Posterior cingulate gyrus (tissue), 11 donors: ENCODE measurements around the gene OR51M1.
"Not testable (repeated sequence)": the region's sequence is repeated elsewhere in the genome, so short reads cannot be mapped to it uniquely, and the experiment has no call there.

ENCODE experiments used
- DNase-seq, 10 donors: peaks; one replicate each; pipeline versions ENCODE4 v3.0.0 to v3.0.0-alpha.2; 2020 to 2021; ENCODE audit warnings: mixed read lengths in 3 of 10
- intact Hi-C: fragments of 100-400 bp; cut with DNase I; formaldehyde crosslinking; loops from one replicate; pipeline ENCODE4 v1.15.1; 2023

The OR51M1 gene

GRCh38 chr11:5383576-5383975, at the start of gene OR51M1:
TSS of gene OR51M1 (plus strand) at chr11:5383812. CDS start at chr11:5389399, 5,587 bp downstream.
- intact Hi-C loops = loop anchor here (10.0 kb wide), 1 partner anchor 739 kb away; the partner anchor contains the start of gene OR51E1
- DNase-seq = no peak

- intact Hi-C loops = no loop called here
- no peak for DNase-seq
Observed at GRCh38 chr11:5335170-5335569, 48.4 kb upstream of the OR51M1 start.

- no peak for DNase-seq
- intact Hi-C loops = no loop called here
Observed at GRCh38 chr11:5336331-5336730, 47.3 kb upstream of the OR51M1 start.

DNA sequence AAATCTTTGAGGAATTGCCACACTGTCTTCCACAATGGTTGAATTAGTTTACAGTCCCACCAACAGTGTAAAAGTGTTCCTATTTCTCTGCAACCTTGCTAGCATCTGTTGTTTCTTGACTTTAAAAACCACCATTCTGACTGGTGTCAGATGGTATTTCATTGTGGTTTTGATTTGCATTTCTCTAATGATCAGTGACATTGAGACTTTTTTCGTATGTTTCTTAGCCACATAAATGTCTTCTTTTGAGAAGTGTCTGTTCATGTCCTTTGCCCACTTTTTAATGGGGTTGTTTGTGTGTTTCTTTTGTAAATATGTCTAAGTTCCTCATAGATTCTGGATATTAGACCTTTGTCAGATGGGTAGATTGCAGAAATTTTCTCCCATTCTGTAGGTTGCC, 46.4 kb upstream of the OR51M1 start:
- intact Hi-C loops, DNase-seq: not testable (repeated sequence)

DNA sequence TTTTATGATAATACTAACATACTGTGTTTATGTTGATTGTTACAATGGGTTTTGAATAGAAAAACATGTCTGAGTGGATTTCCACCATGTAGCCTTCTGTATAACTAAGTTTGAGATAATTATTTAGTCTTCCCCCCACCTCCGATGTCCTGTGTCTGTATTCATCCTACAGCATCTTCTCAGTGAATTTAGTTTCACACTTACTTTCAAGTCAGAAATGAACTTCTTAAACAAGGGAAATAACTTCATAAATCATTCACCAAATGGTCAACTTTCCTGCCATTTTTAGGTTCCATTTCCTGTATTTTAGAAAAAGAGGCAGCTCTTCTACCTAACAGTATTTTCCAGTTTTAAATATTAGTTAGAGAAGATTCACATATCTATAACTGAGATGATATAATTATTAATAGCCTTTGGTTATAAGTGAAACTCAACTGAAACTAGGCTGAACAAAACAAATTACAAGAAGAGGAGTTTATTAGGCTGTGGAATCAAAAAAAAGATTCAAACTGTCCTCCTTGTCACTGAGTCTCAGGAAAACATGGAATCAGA, 43.8 kb upstream of the OR51M1 start:
- no peak for DNase-seq
- intact Hi-C loops = no loop called here

- no peak for DNase-seq
- intact Hi-C loops = no loop called here
Observed at GRCh38 chr11:5343474-5344335, 39.9 kb upstream of the OR51M1 start, which contains the start of gene OR51B5. TSS of gene OR51B5 (minus strand) at chr11:5343524. CDS start at chr11:5343524, 0 bp downstream.

- DNase-seq = no peak
- intact Hi-C loops = no loop called here
Observed at GRCh38 chr11:5345831-5346230, 37.8 kb upstream of the OR51M1 start.

DNA sequence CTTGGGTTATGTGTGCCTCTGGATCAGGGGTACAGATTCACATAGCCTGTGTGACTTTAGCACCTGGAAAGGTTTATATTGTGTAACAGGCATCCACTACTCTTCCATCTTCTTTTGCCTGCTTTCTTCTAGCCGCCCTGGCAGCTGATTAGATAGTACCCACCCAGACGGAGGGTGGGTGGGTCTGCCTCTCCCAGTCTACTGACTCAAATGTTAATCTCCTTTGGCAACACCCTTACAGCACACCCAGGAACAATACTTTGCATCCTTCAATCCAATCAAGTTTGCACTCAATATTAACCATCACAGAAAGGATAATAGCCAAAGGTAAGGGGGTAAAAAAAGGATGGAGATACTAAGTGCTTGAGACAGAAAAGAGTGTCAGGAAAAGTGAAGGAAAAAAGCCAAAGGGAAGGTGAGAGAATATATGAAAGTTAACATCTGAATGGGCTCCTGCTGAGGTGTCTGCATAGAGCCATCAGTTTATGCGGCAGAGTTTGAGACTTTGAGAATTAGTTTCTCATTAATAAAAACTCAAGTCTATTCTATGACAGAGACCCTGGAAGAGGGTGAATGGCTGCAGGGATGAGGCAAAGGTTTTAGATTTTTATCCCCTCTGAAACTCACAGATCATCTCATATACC, 34.9 kb upstream of the OR51M1 start:
- no peak for DNase-seq
- intact Hi-C loops = no loop called here

- intact Hi-C loops = no loop called here
- no peak for DNase-seq
Observed at GRCh38 chr11:5349550-5349949, 34.1 kb upstream of the OR51M1 start.

GRCh38 chr11:5351208-5351607, 32.4 kb upstream of the OR51M1 start, which contains the start of gene OR51B6:
TSS of gene OR51B6 (plus strand) at chr11:5351508. CDS start at chr11:5351508, 0 bp downstream.
- no peak for DNase-seq
- intact Hi-C loops = no loop called here

GRCh38 chr11:5356031-5356430, 27.6 kb upstream of the OR51M1 start:
- DNase-seq, intact Hi-C loops: not testable (repeated sequence)

DNA sequence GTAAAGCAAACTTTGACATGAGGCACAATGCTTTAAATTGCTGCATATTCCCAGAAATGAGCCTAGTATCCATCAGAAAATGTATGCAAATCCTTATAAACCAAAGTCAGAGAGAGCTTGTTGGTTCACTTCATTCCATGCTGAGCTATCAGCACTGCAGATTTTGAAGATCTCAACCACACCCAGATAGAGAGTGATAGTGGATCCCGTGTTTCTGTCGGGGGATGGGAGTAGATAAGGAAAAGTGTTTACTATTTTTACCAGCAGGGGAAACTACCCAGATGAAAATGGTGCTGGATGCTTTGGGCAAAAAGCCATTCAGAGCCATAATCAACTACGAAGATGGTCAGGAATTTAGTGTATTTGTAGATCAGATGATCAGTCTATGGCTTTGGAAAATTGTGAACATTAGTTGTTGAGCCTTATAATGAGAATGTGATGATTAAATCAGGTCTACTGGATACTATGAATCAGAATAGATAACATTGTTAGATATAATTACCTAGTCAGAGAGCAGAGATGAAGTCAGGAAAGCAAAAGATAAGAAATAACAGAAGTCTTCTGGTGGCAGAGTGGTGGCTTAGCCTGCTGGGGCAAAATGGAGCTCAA, 21.5 kb upstream of the OR51M1 start:
- DNase-seq = no peak
- intact Hi-C loops = loop anchor here (10.0 kb wide), 1 partner anchor 157 kb away; the partner anchor contains the start of gene OR51V1

DNA sequence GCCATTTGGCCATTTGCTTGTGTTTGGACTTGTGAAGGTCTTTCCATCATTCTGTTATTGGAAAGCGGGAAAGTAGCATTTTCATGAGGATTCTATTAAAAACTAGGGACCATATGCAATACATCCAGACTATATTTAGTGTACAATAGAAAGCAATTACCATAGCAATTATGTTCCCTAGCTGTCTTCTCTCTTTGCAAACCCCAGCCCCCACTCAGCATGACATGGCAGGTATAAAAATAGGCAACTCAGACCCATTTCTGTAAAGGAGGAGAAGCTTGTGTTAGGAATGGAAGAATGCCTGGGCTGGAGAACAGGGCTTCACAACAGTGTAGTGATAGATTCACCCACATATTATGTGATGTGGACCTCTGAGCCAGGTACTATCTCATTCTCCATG, 19.9 kb upstream of the OR51M1 start:
- intact Hi-C loops = loop anchor here (10.0 kb wide), 1 partner anchor 159 kb away; the partner anchor contains the start of gene OR51V1
- DNase-seq = no peak

DNA sequence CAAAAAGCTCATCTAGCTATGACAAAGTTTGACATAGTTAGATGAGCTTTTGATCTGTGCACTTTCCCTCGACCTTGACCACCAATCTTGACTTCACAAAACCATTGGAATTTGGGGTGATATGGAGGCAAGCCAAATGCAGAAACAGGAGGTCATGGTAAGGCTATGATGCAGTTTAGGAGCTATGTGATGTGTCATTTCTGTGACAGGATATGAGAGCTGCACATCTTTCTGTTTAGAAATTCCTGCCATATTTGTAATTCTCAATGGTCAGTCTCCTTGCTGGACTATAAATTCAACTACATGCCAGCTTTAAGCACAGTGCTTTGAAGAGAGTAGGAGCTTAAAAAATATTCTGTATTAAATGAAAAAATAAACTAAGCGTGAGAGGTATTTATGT, 19.4 kb upstream of the OR51M1 start:
- intact Hi-C loops = loop anchor here (10.0 kb wide), 1 partner anchor 159 kb away; the partner anchor contains the start of gene OR51V1

GRCh38 chr11:5366365-5366764, 17.2 kb upstream of the OR51M1 start:
- intact Hi-C loops = loop anchor here (10.0 kb wide), 1 partner anchor 162 kb away; the partner anchor contains the start of gene OR51V1
- not testable (repeated sequence) for DNase-seq

More for the DNA sequence above, 19.4 kb upstream of the OR51M1 start:
- DNase-seq = no peak

GRCh38 chr11:5366856-5367255, 16.8 kb upstream of the OR51M1 start:
- intact Hi-C loops = loop anchor here (10.0 kb wide), 1 partner anchor 162 kb away; the partner anchor contains the start of gene OR51V1
- DNase-seq = no peak

DNA sequence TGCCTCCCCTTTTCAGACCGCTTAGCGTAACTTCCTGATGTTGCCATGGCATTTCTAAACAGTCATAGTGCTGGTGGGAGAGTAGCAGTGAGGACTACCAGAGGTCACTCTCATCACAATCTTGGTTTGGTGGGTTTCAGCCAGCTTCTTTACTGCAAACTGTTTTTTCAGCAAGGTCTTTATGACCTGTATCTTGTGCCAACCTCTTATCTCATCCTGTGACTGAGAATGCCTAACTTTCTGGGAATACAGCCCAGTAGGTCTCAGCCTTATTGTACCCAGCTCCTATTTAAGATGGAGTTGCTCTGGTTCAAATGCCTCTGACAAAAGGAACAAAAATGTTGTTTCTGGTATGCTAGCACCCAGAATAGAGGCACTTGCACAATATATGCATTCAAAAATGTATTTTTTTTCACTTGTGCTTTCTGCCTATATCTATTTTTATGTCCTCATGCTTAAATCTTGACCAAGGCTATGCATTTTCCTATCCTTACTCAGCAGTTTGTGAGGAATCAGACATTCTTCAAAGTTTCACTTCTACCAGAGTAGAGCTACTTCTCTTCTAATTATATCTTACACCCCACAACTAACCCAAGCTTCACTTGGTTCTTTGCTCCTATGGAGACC, 16.1 kb upstream of the OR51M1 start:
- no peak for DNase-seq
- intact Hi-C loops = loop anchor here (10.0 kb wide), 1 partner anchor 163 kb away; the partner anchor contains the start of gene OR51V1

- DNase-seq = no peak
- intact Hi-C loops = loop anchor here (10.0 kb wide), 1 partner anchor 164 kb away; the partner anchor contains the start of gene OR51V1
Observed at GRCh38 chr11:5368502-5369043, 15.0 kb upstream of the OR51M1 start.

GRCh38 chr11:5369789-5370188, 13.8 kb upstream of the OR51M1 start:
- DNase-seq = peak in 1 of 10 donors; percentile 46
- intact Hi-C loops = loop anchor here (10.0 kb wide), 1 partner anchor 165 kb away; the partner anchor contains the start of gene OR51V1
